Activated T-helper 17 cell treated with anti-CD3 and anti-CD28 coated beads, Interleukin-2, amount 50 U/mL, for 72 hours (primary cell): ENCODE results near the gene QRFPR. TPM values are rescaled to one million over a fixed set of nuclear protein-coding genes. Genes with fewer than 3 reads are reported as not detected.
"Not testable (repeated sequence)": the region's sequence is repeated elsewhere in the genome, so short reads cannot be mapped to it uniquely, and the experiment has no call there.

ENCODE experiments used
- ATAC-seq: fragments of 150-1000 bp; cut with Tn5 transposase; replicated peaks from 2 replicates; pipeline ENCODE4 v1.10.0; 2021; ENCODE audit warnings: mild to moderate bottlenecking, moderate library complexity
- H3K27ac Mint-ChIP-seq: one replicate; pipeline ENCODE4 v1.8.0; 2022; ENCODE audit warnings: mixed read lengths
- H3K27me3 Mint-ChIP-seq: one replicate; pipeline ENCODE4 v1.8.0; 2022; ENCODE audit warnings: mixed read lengths
- H3K36me3 Mint-ChIP-seq: one replicate; pipeline ENCODE4 v1.8.0; 2022; ENCODE audit warnings: low read depth, mild to moderate bottlenecking, mixed read lengths
- H3K4me1 Mint-ChIP-seq: one replicate; pipeline ENCODE4 v1.8.0; 2022; ENCODE audit warnings: mixed read lengths
- H3K4me3 Mint-ChIP-seq: one replicate; pipeline ENCODE4 v1.8.0; 2022; ENCODE audit warnings: mild to moderate bottlenecking, mixed read lengths
- H3K9me3 Mint-ChIP-seq: one replicate; pipeline ENCODE4 v1.8.0; 2022; ENCODE audit warnings: mixed read lengths
- total RNA-seq, 2 donors: library from RNA; stranded (reverse); gene quantifications; one replicate each; pipeline ENCODE4 v1.2.3, GENCODE V29; 2022

The QRFPR gene
- total RNA-seq, 2 donors from 2014 or later: not detected

- not testable (repeated sequence) for H3K4me3 Mint-ChIP-seq, H3K4me1 Mint-ChIP-seq, ATAC-seq, H3K9me3 Mint-ChIP-seq, H3K36me3 Mint-ChIP-seq, H3K27me3 Mint-ChIP-seq, H3K27ac Mint-ChIP-seq
These were observed 67.4 kb downstream of the QRFPR start for GRCh38 chr4:121313430-121313829.

DNA sequence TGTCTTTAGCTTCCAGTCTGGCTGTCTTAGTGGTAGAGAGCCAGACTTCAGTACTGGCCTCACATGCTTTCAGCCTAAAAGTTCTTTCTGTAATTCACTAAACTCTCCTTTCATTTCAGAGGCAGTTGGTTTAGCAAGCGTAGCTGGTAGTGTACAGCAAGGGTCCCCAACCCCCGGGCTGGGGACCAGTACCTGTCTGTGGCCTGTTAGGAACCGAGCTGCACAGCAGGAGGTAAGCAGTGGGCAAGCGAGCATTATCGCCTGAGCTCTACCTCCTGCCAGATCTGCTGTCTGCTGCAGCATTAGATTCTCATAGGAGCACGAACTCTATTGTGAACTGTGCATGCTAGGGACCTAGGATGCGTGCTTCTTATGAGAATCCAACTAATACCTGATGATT is 72.0 kb downstream of the QRFPR start:
- Mint-ChIP-seq H3K27ac (no peak overlapping the region), H3K9me3 (no peaks in the 10 kb centered on the region), H3K36me3 (no peaks in the 10 kb centered on the region), H3K4me1 (peaks cover 14% of the 10 kb centered on the region), H3K4me3 (no peak overlapping the region), H3K27me3 (no peaks in the 10 kb centered on the region)
- no peak for ATAC-seq

- no peaks in the 10 kb centered on the region for H3K9me3 Mint-ChIP-seq
- H3K36me3 Mint-ChIP-seq: no peaks in the 10 kb centered on the region
- no peak overlapping the region for H3K27ac Mint-ChIP-seq
- H3K4me1 Mint-ChIP-seq: peaks cover 14% of the 10 kb centered on the region
- no peaks in the 10 kb centered on the region for H3K27me3 Mint-ChIP-seq
- ATAC-seq: no peak
- H3K4me3 Mint-ChIP-seq: no peak overlapping the region
These were observed 72.5 kb downstream of the QRFPR start for GRCh38 chr4:121308328-121308663.

GRCh38 chr4:121307445-121308327 is 73.1 kb downstream of the QRFPR start:
- peaks cover 14% of the 10 kb centered on the region for H3K4me1 Mint-ChIP-seq
- no peaks in the 10 kb centered on the region for H3K27me3 Mint-ChIP-seq
- peak overlapping the region; percentile 44 for H3K4me3 Mint-ChIP-seq
- no peaks in the 10 kb centered on the region for H3K36me3 Mint-ChIP-seq
- H3K9me3 Mint-ChIP-seq: no peaks in the 10 kb centered on the region
- peak; percentile 77 for ATAC-seq
- peak overlapping the region; percentile 33 for H3K27ac Mint-ChIP-seq

GRCh38 chr4:121306931-121307330 is 73.9 kb downstream of the QRFPR start:
- no peaks in the 10 kb centered on the region for H3K27me3 Mint-ChIP-seq
- no peak overlapping the region for H3K27ac Mint-ChIP-seq
- no peaks in the 10 kb centered on the region for H3K36me3 Mint-ChIP-seq
- H3K4me1 Mint-ChIP-seq: peaks cover 14% of the 10 kb centered on the region
- ATAC-seq: peak; percentile 21
- H3K4me3 Mint-ChIP-seq: peak overlapping the region; percentile 44
- H3K9me3 Mint-ChIP-seq: no peaks in the 10 kb centered on the region

DNA sequence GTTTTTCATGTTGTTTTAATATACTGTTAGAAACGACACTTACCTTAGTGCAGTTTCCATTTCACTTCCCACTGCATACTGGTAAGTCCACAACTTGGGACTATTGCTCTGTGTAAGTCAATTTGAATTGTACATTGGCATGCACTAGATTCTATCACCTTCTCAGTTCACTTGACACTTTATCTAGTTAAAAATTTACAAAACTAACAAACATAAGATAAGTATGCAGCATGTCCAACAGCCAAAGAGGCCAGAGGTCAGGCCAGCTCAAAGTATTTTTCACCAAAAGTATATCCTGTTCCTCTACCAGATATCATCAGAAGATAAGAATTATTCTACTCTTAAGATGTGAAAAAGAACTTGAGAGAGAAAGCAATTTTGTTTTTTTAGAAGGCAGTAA is 75.9 kb downstream of the QRFPR start:
- Mint-ChIP-seq H3K9me3 (no peaks in the 10 kb centered on the region), H3K27me3 (no peaks in the 10 kb centered on the region), H3K4me1 (peaks cover 14% of the 10 kb centered on the region), H3K4me3 (no peak overlapping the region), H3K36me3 (no peaks in the 10 kb centered on the region), H3K27ac (no peak overlapping the region)
- no peak for ATAC-seq

- no peaks in the 10 kb centered on the region for H3K4me1 Mint-ChIP-seq
- no peak overlapping the region for H3K4me3 Mint-ChIP-seq
- no peaks in the 10 kb centered on the region for H3K27me3 Mint-ChIP-seq
- no peak for ATAC-seq
- H3K9me3 Mint-ChIP-seq: no peaks in the 10 kb centered on the region
- H3K27ac Mint-ChIP-seq: no peak overlapping the region
- no peaks in the 10 kb centered on the region for H3K36me3 Mint-ChIP-seq
These were observed 81.5 kb downstream of the QRFPR start for GRCh38 chr4:121299367-121299766.

GRCh38 chr4:121283319-121283718 is 97.5 kb downstream of the QRFPR start:
- Mint-ChIP-seq H3K4me3 (no peak overlapping the region), H3K27me3 (no peaks in the 10 kb centered on the region), H3K27ac (no peak overlapping the region), H3K9me3 (peaks cover 10% of the 10 kb centered on the region), H3K4me1 (peaks cover 12% of the 10 kb centered on the region), H3K36me3 (peaks cover 6% of the 10 kb centered on the region)
- no peak for ATAC-seq

DNA sequence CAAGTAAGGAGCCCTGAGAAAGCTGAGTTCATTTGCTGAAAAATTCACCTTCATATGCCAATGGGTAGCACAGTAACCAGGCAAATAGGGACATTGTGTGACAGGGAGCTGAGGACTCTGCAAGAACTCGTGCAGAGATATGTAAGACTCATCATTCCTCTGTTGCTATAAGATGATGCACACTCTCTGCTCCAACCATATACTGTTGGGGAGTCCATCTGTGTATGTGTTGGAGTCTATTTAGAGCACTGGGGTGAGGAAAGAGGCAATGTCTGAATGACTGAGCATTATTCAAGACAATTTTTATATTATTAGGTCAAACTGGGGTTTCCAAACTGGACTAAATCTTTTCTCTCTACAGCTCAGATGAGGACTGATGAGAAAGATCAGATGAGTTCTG is 100.4 kb downstream of the QRFPR start:
- Mint-ChIP-seq H3K36me3 (peaks cover 6% of the 10 kb centered on the region), H3K9me3 (peaks cover 4% of the 10 kb centered on the region), H3K27ac (no peak overlapping the region), H3K4me3 (no peak overlapping the region), H3K4me1 (peaks cover 12% of the 10 kb centered on the region), H3K27me3 (peaks cover 10% of the 10 kb centered on the region)
- no peak for ATAC-seq

- peaks cover 7% of the 10 kb centered on the region for H3K4me1 Mint-ChIP-seq
- H3K27me3 Mint-ChIP-seq: peaks cover 10% of the 10 kb centered on the region
- peak; percentile 89 for ATAC-seq
- no peaks in the 10 kb centered on the region for H3K9me3 Mint-ChIP-seq
- H3K4me3 Mint-ChIP-seq: peak overlapping the region; percentile 21
- no peaks in the 10 kb centered on the region for H3K36me3 Mint-ChIP-seq
- H3K27ac Mint-ChIP-seq: peak overlapping the region; percentile 36
These were observed 101.9 kb downstream of the QRFPR start for GRCh38 chr4:121278811-121279368.

Other genes with a start within 250 kb of the QRFPR start
- gene TNIP3, start 216.7 kb downstream of the QRFPR start, total RNA-seq: 1 to 10 TPM; 3.6 to 7.5 TPM